HG02884 (cell line): Measurements from ENCODE around the gene GUSB.
"Not testable (repeated sequence)": the region's sequence is repeated elsewhere in the genome, so short reads cannot be mapped to it uniquely, and the experiment has no call there.

Experiments
- ATAC-seq: cut with Tn5 transposase; IDR thresholded peaks from one replicate; pipeline ENCODE4 v1.9.1; 2021; ENCODE audit warnings: mild to moderate bottlenecking, moderate library complexity; ENCODE audit not compliant: unreplicated experiment

The GUSB gene

GRCh38 chr7:65981965-65982792, at the start of gene GUSB:
TSS of gene GUSB (minus strand) at chr7:65982213. CDS start at chr7:65982183, 30 bp downstream.
- ATAC-seq = peak; percentile 74

GRCh38 chr7:66028342-66028741, 46.3 kb upstream of the GUSB start:
- ATAC-seq = not testable (repeated sequence)

- ATAC-seq = no peak
These were observed 34.1 kb upstream of the GUSB start for GRCh38 chr7:66016131-66016461.

GRCh38 chr7:66015440-66016130, 33.6 kb upstream of the GUSB start:
- no peak for ATAC-seq

GRCh38 chr7:66013938-66014337, 31.9 kb upstream of the GUSB start:
- no peak for ATAC-seq

GRCh38 chr7:66007232-66007631, 25.2 kb upstream of the GUSB start:
- ATAC-seq = no peak

GRCh38 chr7:66005115-66005671, 23.2 kb upstream of the GUSB start:
- ATAC-seq = not testable (repeated sequence)

- not testable (repeated sequence) for ATAC-seq
These were observed 18.9 kb upstream of the GUSB start for GRCh38 chr7:66000823-66001417.

GRCh38 chr7:65994984-65995383, 13.0 kb upstream of the GUSB start:
- ATAC-seq = not testable (repeated sequence)

GRCh38 chr7:65992526-65992925, 10.5 kb upstream of the GUSB start:
- no peak for ATAC-seq

GRCh38 chr7:65991829-65992228, 9.8 kb upstream of the GUSB start:
- ATAC-seq = not testable (repeated sequence)

- ATAC-seq = no peak
These were observed 7.7 kb upstream of the GUSB start for GRCh38 chr7:65989694-65990080.

GRCh38 chr7:65988503-65988902, 6.5 kb upstream of the GUSB start:
- not testable (repeated sequence) for ATAC-seq

- no peak for ATAC-seq
These were observed 6.1 kb upstream of the GUSB start for GRCh38 chr7:65988084-65988483.

GRCh38 chr7:65983965-65984658, 2.1 kb upstream of the GUSB start:
- no peak for ATAC-seq

GRCh38 chr7:65980478-65981250, 1.3 kb downstream of the GUSB start:
- peak; percentile 68 for ATAC-seq

GRCh38 chr7:65979583-65980477, 2.2 kb downstream of the GUSB start:
- ATAC-seq = no peak

GRCh38 chr7:65978891-65979582, 3.0 kb downstream of the GUSB start:
- no peak for ATAC-seq
